GM18517 (cell line): ENCODE results near the gene SPN.
"Not testable (repeated sequence)": the region's sequence is repeated elsewhere in the genome, so short reads cannot be mapped to it uniquely, and the experiment has no call there.

ENCODE experiments used
- ATAC-seq: cut with Tn5 transposase; IDR thresholded peaks from one replicate; pipeline ENCODE4 v1.9.1; 2021; ENCODE audit warnings: mild to moderate bottlenecking, moderate library complexity; ENCODE audit not compliant: unreplicated experiment

The SPN gene

DNA sequence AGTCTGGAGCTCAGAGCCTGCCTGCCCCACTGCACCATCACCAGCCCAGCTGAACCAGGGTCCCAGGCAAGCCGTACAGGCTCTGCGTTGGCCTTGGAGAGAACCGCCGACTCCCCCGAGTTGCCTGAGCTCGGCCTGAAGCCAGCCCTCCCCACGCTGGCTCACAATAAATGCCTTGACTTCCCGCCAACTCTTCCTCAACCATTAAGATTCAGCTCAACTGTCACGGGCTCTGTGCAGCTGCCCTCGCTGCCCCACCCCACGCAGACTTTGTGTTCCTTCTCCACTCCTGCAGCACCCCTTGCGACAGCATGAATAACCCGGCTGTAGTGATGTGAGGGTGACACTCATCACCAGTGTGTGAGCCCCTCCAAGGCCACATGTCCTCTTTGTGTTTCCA lies 11.1 kb downstream of the SPN start:
- ATAC-seq = no peak

- ATAC-seq = no peak
Observed at GRCh38 chr16:29675811-29676643, 13.0 kb downstream of the SPN start.

DNA sequence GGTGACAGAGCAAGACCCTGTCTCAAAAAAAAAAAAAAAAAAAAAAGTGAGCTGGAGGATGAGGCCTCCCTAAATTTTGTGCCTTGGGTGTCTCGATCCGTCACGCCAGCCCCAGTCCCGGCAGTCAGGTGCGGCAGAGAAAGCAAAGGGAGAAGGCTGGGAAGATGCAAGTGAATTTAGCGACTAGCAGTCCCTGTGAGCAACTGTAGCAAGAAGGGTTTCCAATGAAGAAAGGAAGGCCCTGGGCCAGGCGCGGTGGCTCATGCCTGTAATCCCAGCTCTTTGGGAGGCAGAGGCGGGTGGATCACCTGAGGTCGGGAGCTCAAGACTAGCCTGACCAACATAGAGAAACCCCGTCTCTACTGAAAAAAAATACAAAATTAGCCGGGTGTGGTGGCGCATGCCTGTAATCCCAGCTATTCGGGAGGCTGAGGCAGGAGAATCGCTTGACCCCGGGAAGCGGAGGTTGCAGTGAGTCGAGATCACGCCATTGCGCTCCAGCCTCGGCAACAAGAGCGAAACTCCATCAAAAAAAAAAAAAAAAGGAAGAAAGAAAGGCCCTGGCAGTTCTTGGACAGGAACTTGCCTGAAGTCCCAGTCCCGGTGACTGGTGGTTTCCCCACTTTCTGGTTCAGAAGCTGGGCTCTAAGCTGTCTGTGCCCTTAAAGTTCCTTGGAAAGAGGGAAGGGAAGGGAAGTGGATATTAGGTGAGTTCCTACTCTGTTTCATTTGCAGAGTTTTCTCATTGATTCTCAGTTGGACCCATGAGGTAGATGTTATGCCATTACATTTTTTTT lies 14.1 kb downstream of the SPN start:
- no peak for ATAC-seq

GRCh38 chr16:29678691-29679267 lies 15.7 kb downstream of the SPN start, which contains the start of gene QPRT:
QPRT (plus strand) TSS chr16:29679180; CDS start chr16:29679198, 18 bp downstream.
- ATAC-seq = no peak

GRCh38 chr16:29680180-29680598 lies 17.1 kb downstream of the SPN start:
- no peak for ATAC-seq

- ATAC-seq = no peak
Observed at GRCh38 chr16:29683543-29684090, 20.6 kb downstream of the SPN start.

DNA sequence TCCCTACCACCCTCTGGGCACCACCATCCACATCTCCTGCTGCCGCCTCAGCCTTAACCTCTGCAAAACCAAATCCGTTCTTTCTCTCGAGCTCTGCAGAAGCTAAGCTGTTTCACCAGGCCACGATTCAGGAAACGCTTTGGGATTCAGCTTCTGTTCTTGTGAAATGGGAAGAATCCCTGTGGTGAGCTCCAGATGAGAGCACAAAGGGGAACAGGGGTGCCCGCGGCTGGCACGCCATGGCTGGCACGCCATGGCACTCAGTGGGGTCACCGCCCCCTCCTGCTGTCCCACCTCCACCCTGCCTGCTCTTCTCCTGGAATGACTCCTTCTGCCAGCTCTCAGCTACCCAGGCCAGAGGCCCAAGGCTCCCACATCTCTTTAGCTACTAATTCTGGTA lies 21.6 kb downstream of the SPN start:
- no peak for ATAC-seq

DNA sequence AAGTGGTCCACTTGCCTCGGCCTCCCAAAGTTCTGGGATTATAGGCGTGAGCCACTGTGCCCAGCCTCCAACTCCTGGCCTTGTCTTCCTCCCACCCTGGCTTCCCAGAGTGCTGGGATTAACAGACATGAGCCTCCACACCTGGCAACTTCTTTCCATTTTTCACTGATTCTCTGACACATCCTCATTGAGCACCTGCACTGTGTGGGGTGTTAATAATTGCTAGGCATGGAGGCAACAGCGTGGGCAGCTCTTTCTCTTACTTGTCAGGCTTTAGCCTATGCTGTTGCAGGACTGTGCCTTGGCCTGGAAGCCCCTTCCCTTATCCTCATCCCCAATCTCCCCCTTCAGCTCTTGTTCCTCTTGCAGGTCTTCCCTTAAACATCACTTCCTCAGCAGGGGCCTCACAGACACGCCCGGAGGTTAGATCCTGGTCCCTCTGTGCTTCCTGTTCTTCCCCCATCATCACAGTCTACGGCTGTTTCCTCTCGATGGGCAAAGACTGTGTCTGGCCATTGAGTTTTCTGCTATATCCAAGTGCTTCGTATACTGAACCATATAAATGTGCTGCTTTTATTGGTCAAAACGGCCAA lies 23.8 kb downstream of the SPN start:
- ATAC-seq = no peak

GRCh38 chr16:29687755-29688154 lies 24.7 kb downstream of the SPN start:
- no peak for ATAC-seq

GRCh38 chr16:29688172-29688571 lies 25.1 kb downstream of the SPN start:
- no peak for ATAC-seq

GRCh38 chr16:29689490-29690351 lies 26.7 kb downstream of the SPN start:
- ATAC-seq = not testable (repeated sequence)

DNA sequence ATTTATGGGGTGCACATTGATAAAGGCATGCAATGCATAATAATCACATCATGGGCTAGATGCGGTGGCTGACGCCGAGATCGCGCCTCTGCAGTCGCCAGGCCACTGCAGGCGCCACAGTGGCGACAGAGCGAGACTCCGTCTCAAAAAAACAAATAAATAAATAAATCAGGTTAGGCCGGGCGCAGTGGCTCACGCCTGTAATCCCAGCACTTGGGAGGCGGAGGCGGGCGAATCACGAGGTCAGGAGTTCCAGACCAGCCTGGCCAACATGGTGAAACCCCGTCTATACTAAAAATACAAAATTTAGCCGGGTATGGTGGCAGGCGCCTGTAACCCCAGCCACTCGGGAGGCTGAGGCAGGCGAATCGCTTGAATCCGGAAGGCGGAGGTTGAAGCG lies 29.6 kb downstream of the SPN start:
- ATAC-seq = not testable (repeated sequence)

GRCh38 chr16:29694384-29695195 lies 31.5 kb downstream of the SPN start:
- no peak for ATAC-seq

DNA sequence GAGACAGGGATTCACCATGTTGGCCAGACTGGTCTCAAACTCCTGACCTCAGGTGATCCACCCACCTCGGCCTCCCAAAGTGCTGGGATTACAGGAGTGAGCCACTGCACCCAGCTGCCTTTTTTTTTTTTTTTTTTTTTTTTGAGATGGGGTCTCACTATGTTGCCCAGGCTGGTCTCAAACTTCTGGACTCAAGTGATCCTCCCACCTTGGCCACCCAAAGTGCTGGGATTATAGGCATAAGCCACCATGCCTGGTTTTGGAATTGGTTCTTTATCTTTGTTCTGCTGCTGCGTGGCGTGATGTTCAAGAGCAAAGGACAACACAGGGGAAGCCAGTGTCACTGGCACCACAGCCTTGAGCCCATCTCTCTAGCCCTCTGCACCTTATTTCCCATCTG lies 32.6 kb downstream of the SPN start:
- not testable (repeated sequence) for ATAC-seq

GRCh38 chr16:29696881-29697331 lies 33.9 kb downstream of the SPN start:
- no peak for ATAC-seq

DNA sequence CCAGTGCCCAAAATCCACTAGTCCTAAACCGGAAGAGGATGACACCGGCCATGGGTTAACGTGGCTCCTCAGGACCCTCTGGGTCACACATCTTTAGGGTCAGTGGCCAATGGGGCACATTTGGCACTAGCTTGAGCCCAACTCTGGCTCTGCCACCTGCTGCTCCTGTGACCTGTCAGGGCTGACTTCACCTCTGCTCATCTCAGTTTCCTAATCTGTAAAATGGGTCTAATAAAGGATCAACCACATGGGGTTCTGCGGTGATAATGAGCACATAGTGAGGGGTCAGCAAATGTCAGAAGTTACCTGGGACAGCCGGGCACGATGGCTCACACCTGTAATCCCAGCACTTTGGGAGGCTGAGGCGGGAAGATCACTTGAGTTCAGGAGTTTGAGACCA lies 34.3 kb downstream of the SPN start:
- ATAC-seq = no peak

DNA sequence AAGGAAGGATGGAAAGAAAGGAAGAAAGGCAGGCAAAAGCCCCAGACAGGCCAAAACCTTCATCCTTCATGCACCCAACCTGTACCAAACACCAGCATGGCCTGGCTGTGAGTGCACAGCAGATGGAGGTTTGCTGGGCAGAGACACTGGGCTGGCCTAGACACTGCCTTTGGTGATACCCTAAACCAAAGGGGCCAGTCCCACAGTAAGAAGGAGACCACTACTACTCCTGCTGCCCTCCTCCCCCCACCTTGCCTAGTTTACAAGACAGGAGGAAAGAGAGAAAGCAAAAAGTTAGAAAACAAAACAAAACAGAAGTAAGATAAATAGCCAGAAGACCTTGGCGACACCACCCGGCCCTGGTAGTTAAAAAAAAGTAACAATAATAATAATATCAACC lies 35.0 kb downstream of the SPN start:
- ATAC-seq = no peak

DNA sequence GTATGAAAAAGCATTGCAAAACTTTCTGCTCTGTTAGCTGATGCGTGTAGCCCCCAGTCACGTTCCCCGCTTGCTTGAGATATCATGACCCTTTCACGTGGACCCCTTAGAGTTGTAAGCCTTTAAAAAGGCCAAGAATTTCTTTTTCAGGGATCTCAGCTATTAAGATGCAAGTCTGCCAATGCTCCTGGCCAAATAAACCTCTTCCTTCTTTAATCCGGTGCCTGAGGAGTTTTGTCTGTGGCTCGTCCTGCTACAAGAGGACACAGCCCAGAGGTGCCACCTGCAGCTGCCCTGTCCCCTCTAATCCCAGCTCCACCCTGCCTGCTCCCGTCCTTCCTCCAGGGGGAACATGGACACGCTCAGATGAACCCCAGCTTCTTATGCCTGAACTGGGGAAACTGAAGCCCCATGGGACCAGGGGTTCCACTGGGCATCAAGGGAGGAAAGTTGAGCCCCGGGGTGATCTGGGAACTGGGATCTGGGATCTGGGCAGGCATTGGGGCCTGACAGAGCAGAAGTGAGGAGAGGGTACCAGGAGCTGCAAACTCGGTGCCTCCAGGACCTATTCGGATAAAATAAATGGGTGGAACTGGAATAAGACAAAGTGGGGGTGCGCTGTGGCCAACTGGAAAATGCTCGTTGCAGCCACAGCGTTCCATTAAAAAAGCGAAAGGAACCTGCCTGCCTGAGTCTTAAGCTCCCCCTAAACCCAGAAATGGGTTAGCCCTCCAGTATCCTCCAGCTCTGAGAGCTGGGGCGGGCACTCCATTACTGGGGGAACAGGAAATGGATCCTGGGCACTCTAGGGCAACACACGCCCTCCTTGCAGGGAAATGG lies 35.7 kb downstream of the SPN start:
- ATAC-seq = no peak
